ENCODE measurements around the gene PPP2R5B.

DNA sequence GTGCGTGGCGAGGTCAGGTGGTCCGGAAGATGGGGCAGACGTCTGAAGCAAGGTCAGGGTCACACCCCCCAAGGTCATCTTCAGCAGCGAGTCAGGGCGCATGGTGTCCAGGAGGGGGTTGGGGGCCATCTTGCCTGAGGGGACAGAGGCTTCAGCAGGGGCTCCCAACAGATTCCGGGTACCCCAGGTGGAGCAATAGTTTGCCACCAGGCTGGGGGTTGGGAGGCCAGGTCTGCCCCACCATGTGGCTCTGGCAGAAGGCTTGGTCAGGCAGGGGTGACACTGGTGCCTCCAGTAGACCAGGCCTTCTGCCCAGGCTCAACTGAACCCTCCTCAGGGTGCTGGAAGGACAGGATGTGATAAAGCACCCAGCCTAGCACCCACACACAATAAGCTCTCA, 13.3 kb upstream of the PPP2R5B start:
- TF ChIP-seq POLR2AphosphoS5 (IDR thresholded peaks at IDR 0.05; ENCODE audit: insufficient read depth in 1 of 2, low read depth in 1 of 2) (no peak), POLR2A (IDR thresholded peaks at IDR 0.05) (no peak)
- TF ChIP-seq, protein P1, sequence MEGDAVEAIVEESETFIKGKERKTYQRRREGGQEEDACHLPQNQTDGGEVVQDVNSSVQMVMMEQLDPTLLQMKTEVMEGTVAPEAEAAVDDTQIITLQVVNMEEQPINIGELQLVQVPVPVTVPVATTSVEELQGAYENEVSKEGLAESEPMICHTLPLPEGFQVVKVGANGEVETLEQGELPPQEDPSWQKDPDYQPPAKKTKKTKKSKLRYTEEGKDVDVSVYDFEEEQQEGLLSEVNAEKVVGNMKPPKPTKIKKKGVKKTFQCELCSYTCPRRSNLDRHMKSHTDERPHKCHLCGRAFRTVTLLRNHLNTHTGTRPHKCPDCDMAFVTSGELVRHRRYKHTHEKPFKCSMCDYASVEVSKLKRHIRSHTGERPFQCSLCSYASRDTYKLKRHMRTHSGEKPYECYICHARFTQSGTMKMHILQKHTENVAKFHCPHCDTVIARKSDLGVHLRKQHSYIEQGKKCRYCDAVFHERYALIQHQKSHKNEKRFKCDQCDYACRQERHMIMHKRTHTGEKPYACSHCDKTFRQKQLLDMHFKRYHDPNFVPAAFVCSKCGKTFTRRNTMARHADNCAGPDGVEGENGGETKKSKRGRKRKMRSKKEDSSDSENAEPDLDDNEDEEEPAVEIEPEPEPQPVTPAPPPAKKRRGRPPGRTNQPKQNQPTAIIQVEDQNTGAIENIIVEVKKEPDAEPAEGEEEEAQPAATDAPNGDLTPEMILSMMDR (IDR thresholded peaks at IDR 0.05), result no peak
